Measurements from ENCODE around the gene FSIP1. TPM values are rescaled to one million over a fixed set of nuclear protein-coding genes. Genes with fewer than 3 reads are reported as not detected.
"Not testable (repeated sequence)": the region's sequence is repeated elsewhere in the genome, so short reads cannot be mapped to it uniquely, and the experiment has no call there.

The FSIP1 gene
- 1 to 10 TPM; 1.4 to 2.7 (median 1.6) TPM for polyA plus RNA-seq (ENCODE audit: insufficient read length in 3 of 3)
- long read RNA-seq, donor 1, result 0 reads
- long read RNA-seq, donor 2, partial matches to known transcripts, result 24 of 33 reads
- long read RNA-seq, donor 2, other reads (novel, unspliced or antisense), result 8 of 33 reads
- long read RNA-seq, donor 3, result 0 reads
- long read RNA-seq, donor 4, partial matches to known transcripts, result 0 of 1 reads
- long read RNA-seq, donor 4, other reads (novel, unspliced or antisense), result 0 of 1 reads
- long read RNA-seq, donor 5, result 0 reads
- long read RNA-seq, donor 6, result 0 reads
- long read RNA-seq, donor 7, partial matches to known transcripts, result 16 of 24 reads
- long read RNA-seq, donor 7, other reads (novel, unspliced or antisense), result 8 of 24 reads
- long read RNA-seq, donor 8, result 0 reads
- long read RNA-seq, donor 9, partial matches to known transcripts, result 46 of 47 reads
- long read RNA-seq, donor 9, other reads (novel, unspliced or antisense), result 0 of 47 reads
- long read RNA-seq, donor 10, result 0 reads
- long read RNA-seq, donor 11, result 0 reads
- long read RNA-seq, donor 12, partial matches to known transcripts, result 235 of 236 reads
- long read RNA-seq, donor 12, other reads (novel, unspliced or antisense), result 0 of 236 reads
- long read RNA-seq, donor 13, partial matches to known transcripts, result 201 of 207 reads
- long read RNA-seq, donor 13, other reads (novel, unspliced or antisense), result 6 of 207 reads
- long read RNA-seq, donor 14, result 0 reads
- long read RNA-seq, donor 15, result 0 reads
- long read RNA-seq, donor 16, partial matches to known transcripts, result 0 of 1 reads
- long read RNA-seq, donor 16, other reads (novel, unspliced or antisense), result 0 of 1 reads

DNA sequence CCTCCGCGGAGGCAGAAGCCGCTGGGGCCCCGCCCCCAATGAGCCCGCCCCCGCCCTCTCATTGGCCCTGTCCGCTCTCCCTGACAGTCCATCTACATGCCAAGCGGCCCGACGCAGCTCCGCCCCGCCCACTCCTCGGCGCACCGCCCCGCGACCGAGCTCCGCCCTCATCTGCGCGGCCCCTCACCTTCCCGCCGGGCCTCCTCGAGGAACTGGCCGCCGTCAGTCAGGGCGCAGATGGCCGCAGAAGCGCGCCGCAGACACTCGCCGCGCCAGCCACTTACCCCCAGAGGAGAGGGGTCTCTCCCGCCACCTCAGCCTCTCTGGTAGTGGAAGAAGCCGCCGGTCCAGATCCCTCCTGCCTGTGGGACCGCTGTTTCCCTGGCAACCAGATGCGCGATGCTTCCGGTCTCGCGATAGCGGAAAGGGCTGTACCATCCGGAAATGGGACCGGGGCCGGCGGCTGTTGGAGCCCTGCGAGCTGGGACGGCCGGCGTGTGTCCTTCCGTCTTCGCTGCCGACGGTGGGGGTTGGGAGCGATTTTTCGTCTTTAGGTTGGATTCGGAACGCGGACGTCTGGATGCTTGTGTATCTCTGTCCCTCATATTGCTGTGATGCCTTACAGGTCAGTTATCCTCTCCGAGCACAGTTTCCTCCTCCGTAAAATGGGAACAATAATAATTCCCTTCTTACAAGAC is at the start of gene FSIP1:
TSS of gene FSIP1 (minus strand) at position 401 of the 698 bp plus-strand sequence. CDS start 6,317 bp downstream, outside the sequence.
- peak; percentile 96 for DNase-seq

DNA sequence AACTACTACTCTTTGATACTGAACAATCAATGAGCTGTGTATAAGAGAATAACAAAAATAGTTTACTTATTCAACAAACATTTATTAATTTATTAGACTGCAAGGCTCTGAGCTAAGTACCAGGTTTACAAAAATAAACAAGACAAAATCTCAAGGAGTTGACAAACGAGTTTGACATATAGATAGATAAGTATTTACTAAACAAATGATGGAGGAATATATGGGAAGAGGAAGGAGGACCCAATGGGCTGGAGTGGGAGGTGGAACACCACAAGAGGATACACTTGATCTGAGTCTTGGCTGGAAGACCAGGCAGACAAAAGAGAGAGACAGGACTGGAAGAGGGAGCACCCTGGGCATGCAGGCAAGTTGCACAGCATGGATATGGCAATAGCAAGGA is 47.5 kb upstream of the FSIP1 start:
- no peak for DNase-seq

DNA sequence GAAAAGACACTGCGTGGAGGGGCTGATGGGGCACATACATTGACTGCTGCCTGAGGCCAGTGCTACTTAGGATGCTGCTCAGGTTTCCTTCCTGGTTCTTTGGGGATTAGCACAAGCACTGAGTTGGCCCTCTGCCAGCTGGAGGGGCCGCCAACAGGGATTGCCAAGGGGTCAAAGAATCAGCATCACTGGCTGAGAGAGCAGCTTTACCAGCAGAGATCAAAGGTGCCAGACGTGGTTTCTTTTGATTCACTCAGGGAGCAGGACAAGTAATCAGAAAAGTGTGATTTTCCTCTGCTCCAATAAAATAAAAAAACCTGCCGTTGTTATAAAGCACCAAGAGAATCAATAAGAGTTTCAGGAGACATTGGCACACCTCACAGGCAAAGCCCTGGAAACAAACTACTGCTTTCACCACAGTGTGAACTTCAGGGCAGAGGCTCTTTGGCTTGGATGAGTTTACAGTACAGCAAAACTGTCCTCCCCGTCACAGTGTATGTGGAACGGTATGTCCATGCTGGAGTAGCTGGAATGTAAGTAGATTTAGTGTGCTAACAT is 45.8 kb upstream of the FSIP1 start:
- DNase-seq, result no peak

DNA sequence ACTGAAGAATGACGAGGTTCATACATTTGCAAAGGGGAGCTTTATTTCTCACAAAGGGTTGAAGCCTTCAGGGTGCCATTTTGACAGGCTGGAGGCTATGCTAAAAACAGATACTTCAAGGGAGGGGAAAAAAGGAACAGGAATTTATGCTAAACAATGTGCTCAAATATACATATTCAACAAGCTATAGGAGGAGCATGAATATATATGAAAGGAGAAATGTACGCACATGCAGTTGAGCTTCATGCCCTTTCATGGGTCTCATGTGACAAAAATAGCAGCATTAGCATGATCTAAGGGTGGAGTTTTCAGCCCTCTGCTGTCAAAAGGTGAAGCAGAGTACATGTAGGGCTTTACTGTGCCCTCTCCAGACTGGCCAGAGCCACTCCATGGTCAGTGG is 44.3 kb upstream of the FSIP1 start:
- no peak for DNase-seq

DNA sequence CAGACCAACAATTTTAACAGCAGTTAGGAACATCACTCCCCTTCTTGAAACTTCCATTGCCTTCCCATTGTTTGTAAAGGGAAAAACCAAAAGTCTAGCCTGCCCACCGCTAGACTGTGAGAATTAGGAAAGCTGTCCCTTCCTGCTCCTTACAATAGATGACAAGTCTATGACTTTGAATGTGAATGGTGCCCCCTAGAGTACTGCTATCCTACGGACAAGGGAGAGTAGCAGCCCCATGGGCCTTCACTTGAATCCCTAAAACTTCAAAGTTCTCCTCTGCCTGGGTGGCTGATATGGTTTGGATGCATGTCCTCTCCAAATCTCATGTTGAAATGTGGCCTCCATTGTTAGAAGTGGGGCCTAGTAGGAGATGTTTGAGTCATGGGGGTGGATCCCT is 41.0 kb upstream of the FSIP1 start:
- no peak for DNase-seq

DNA sequence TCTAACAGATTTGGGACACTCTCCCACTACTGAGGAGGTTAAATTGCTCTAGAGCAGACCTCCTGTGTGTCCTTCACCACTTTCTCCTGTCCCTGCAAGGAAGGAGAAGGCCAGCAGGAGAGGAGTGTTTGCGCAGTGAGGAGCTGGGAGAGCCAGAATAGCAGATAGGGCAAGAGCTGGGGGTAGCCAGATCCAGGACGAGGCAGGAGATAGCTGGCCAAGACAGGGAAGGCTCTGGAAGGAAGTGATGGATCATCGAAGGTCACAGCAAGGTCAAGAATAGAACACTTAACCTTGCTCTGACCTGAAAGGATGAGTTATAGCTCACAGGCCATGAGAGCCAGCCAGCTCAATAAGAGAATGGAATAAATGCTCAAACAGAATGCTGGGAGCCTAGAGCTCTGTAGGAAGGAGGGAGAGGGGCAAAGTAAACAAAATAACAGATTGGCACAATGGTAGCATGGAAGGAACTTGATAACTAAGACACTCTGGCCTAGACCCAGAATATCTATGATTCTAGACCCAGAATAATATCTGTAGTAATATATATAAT is 37.5 kb upstream of the FSIP1 start:
- no peak for DNase-seq

DNA sequence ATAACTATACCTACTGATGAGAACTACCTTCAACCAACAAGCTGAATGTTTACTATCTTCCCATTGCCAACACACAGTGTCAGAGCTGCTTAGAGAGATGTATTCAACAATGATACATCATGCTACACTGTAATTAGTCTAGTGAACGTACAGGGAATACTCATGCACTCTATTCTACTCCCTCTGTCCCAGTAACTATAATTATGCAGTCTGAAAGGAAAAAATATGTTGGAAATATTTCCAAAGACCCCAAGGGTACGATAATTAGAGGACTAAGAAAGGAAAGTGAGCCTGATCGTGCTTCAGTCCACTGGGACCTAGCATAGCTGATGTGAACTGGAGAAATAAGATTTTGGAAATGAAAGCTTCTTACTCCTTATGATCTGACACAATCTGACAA is 36.9 kb upstream of the FSIP1 start:
- DNase-seq, result no peak

DNA sequence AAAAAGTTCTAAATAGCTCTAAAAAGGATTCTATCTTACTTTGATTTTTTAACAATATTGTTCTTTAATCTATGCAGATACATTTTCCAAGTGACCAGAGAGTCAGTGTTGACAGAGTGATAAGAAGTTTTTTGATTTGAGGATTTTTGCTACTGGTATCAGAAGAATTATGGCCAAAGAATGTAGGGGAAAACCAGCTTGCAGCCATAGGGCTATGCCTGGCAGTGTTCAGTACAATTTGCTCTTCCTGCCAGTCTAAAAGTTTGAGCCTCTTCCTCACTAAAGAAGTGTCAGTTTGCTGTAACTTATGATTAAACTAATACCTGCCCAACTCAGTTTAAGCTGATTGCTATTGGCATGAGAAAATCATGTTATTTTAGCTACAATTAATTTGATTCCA is 35.3 kb upstream of the FSIP1 start:
- DNase-seq, result no peak

DNA sequence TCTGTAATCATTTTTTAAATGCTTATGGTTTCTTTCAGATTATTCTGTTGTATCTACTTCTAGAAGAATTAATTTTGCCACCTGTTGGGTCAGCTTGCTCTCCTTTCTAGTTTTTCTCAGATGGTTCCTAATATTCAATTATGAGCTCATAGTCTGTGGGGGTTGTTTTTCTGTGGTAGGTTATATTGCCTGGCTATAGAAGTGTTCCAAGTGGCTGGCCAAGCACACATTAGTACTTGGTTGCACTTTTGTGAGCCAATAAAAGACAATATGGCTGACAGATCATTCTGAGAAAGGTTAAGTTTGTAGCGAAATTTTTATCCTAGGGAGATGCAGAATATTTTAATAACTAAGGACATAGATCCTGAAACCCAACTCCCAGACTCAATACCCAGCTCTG is 31.8 kb upstream of the FSIP1 start:
- DNase-seq, result no peak

DNA sequence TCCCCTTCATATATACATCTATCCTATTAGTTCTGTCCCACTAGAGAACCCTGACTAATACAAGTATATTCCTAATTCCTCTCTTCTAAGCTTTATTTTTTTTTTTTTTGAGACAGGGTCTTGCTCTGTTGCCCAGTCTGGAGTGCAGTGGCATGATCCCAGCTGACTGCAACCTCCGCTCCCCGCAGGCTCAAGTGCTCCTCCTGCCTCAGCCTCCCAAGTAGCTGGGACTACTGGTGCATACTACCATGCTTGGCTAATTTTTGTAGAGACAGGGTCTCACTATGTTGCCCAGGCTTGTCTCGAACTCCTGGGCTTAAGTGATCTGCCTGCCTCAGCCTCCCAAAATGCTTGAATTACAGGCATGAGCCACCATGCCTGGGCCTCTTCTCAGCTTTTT is 30.0 kb upstream of the FSIP1 start:
- DNase-seq, result not testable (repeated sequence)

DNA sequence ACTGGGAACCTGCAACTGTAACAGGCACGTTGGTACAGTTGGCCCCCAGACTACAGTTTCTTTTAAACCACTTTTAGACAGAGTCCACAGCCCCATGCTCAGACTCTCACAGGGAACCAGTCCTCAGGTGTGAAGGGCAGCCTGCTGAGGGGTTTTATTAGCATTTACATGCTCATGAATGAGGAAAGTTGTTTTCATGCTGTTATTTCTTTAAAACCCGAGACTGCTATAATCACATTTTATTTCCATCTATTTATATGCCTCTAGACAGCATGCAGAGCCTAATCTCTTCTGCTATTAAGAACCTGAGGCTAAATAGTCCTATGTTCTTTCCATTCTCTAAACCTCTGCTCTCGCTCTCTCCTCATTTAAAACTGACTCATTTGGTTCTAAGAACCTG is 26.3 kb upstream of the FSIP1 start:
- no peak for DNase-seq

DNA sequence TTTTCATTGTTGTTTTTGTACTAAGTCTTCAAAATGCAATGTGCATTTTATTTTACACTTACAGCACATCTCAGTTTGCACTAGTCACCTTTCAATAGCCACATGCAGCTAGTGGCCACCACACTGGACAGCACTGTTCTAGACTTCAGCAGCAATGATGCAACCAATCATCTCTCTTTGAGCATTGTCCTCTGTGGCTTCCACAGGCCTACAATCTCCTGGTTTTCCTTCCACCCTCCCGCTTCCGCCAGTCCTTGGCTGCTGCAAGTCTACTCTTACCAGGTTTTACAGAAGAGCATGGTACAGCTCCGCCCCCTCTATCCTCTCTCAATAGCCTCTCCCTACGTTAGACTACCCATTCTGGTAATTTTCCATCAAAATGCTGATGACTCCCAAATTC is 25.1 kb upstream of the FSIP1 start:
- DNase-seq, result no peak

DNA sequence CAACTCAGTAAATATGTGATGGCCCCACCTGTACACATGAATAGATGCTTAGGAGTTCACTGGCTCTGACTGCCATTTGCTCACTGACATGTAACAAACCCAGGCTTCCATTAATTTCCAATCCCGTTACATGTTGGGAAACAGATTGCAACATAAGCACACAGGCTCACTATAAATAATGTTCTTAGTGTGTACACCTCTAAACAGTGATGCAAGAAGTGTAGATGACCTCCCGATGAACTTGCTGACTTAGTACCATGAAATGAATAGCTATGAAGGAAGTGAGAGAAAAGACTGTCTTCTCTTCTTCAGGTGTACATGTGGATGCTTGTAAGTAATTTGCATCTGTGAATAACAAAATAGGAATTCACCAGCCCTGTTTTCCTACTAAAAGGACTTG is 21.4 kb upstream of the FSIP1 start:
- DNase-seq, result no peak

DNA sequence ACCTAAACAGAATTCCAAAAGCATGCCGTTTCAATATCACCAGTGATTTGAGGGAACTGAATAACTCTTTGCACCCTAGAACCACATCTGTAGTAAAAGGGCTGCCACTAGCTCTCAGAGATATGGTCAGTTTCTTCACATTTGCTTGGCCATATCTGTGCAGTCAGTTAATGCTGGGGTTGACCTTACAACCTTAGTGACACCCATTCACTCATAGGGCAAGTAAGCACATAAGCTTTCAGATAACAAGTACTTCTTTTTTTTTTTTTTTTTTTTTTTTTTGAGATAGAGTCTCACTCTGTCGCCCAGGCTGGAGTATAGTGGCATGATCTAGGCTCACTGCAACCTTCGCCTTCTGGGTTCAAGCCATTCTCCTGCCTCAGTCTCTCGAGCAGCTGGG is 20.4 kb upstream of the FSIP1 start:
- DNase-seq, result no peak

DNA sequence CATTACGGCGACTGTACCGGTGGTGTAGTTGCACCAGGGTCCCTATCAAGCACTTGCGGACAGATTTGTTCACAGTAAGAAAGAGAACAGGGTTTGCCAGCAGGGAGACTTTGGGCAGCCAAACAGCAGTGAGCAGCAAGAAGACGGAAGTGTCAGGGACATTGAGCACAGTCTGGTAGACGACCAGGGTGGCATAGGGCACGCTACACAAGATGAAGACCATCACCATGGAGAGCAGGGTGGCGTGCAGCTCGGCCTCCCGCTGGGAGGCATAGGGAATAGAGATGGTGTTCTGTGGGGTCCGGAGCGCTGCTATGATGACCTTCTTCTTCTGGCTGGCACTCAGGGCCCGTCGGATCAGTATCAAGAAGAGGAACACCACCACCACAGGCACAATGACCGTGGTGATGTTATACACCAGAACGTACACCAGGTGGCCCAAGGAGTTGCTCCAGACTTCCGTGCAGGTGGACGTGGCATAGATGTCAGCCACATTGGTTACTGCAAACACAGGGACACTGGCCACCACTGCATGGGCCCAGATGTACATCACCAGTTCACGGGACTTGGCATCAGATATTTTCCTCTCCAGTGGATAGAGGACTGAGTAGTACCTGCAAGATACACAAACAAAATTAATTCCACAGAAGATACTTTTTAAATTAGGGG is 19.1 kb upstream of the FSIP1 start:
- no peak for DNase-seq

DNA sequence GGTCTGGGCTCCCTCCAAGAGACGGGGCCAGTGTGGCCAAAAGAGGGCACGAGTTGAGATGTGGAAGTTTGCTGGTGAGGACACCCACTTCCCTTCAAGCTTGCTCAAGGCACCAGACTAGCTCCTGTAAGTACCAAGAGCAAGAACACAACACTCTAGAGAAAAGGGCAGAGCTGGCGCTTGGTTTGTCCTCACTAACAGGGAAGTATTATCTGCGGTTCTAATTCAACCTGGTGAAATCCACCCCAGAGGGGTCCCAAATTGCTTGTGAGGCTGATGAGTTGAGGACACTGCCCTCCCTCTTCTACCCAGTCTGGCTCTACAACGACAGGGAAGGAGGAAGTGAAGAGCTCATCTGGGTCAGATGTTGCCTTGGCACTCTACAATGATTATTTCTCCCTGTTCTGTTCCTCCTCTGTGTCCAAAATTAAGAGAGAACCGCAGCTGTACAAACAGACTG is 16.9 kb upstream of the FSIP1 start:
- no peak for DNase-seq

DNA sequence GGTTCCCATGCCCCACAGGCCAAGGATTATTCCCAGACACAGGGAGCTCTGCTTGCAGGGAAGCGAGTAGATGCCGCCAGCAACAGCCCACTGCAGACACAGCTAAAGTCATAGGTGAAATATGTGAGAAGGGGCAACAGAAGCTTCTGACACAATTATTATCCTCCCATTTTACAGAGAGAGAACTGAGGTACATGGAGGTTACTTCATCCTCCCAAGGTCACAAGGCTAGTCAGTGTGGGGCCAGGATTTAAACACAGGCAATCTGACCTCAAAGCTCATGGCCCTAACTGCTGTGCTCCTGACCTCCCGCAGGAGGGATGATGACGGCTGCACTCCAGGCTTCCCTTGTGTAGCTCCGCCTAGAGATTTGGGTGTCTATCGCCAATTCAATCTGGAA is 15.7 kb upstream of the FSIP1 start:
- no peak for DNase-seq

DNA sequence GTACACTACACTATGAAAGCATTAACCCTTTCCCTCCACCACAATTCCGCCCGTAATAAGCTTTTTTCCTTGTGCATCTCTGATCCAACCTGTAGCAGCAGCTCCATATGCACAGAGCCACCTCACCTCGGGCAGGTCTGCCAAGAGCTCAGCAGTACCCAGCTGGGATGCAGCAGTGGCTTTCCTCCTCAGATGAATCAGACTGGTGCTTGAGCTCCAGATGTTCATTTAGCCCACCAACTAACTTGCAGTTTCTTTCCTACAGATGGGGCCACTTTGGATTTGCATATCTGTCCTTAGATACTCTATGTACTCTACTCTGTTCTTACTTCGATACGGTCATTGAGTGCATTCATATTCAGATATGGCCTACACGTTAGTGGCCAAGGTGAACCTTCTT is 14.8 kb upstream of the FSIP1 start:
- no peak for DNase-seq

DNA sequence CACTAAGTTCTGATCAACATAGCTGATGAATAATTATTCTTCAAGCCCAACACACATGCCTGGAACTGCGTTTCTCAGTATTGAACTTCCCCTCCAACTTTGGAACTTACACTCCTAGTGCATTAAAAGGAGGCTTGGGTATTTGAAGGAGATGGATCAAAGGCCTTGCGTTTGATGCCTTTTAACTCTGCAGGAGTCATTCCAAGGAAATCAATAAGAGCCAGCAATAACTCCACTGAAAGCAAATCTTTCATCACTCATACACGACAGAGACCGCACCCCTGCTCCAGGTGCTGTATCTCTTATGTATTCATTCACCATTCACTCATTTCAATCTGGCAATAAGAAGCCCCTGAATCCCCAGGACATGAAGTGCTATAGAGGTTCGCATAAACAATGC is 14.0 kb upstream of the FSIP1 start:
- DNase-seq, result no peak

DNA sequence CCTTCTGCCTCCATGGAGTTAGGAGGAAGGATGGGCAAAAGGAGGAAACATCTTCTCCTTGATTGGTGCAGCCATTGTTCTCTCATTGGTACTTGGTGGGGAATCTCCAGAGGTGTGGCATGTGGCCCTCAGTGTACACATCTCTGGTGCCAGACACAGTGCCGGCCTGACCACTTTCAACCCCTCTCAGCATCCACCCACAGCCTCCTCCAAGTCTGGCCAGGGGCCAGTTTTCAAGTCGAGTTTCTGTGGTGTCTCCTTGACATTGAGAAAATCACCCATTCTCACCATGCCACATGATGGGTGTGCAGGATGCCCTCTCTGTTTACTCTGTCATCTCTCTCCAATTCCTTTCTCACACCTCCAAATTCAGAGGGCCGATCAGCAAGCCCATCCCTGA is 12.8 kb upstream of the FSIP1 start:
- no peak for DNase-seq

DNA sequence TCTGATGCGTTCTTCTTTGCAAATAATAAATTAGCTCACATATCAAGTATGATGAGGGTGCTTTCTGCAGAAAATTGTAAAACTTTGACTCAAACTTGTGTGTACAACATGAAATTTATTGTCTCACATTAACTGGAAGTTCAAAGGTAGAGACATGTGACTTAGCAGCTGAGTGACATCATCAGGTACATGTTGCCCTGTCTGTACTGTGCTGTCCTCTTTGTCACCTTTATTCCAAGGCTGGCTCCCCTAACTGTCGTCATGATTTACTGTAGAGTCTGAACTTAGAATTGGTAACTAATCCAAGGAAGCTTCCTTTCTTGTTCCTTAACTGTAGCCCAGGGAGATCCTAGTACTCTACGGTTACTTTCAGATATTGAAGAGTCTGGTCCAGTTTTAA is 12.3 kb upstream of the FSIP1 start:
- DNase-seq, result no peak
